Heart right ventricle (tissue), 12 donors: ENCODE data around the gene SLC2A4RG. TPM values are rescaled to one million over a fixed set of nuclear protein-coding genes. Genes with fewer than 3 reads are reported as not detected.

ENCODE experiments used
- polyA plus RNA-seq, 2 donors: library from polyadenylated mRNA; stranded (reverse); fragments of 200-250 nt; gene quantifications; one replicate each; pipeline ENCODE4 v1.2.3, GENCODE V29; 2013
- total RNA-seq, 10 donors: library from RNA; stranded (reverse); fragmentation: NEBNext Ultra II Directional in 3 of 10; extraction: Animal tissue kit (Norgen Biotek cat#: 25700) in 3 of 10; gene quantifications; one replicate each; pipeline versions ENCODE4 v1.2.1 to v1.2.4, GENCODE V29; 2021 to 2023
- donor health status: ischemic (EF 13 %, LVEDD 7.1; RV severe dilation, severe dysfunction).
- donor health status: healthy with polysubstance abuse.
- donor health status: DM: no; HTN: yes; CAD: no.
- donor health status: DM: no; HTN: no; CAD: no.
- donor health status: ischemic (EF 25% LVEDD 6.9; RV normal size, moderate dysfunction).
- donor health status: ischemic (EF 25% LVEDD 5.7; RV mildly dilated, moderate dysfunction).
- donor health status: healthy.
- donor health status: nonischemic (EF 11% LVEDD 7.7; RV severe dilation, severe dysfunction).
- donor health status: DM: yes; HTN: yes; CAD: no.
- donor health status: PGD.
- donor health status: ischemic (EF 29% LVEDD 5.4; RV normal size, mild dysfunction).
- donor health status: nonischemic (EF 23%, LVEDD 6.1; RV moderate dilation, normal function).

The SLC2A4RG gene
- total and polyA plus RNA-seq, 12 donors, result 36.3 to 114 (median 76.8) TPM

Other genes starting within 250 kb of the SLC2A4RG start
- gene EEF1A2, start 240.7 kb upstream of the SLC2A4RG start, total RNA-seq, result 1,000 to 10,000 TPM; 1,074 to 1,437 (median 1,307) TPM
- 1,000 to 10,000 TPM in 1 of 2 donors, 100 to 1,000 TPM in 1; 881 to 1,465 TPM for gene EEF1A2, start 240.7 kb upstream of the SLC2A4RG start, polyA plus RNA-seq
- gene PPDPF, start 219.0 kb upstream of the SLC2A4RG start, total RNA-seq, result 100 to 1,000 TPM; 186 to 433 (median 269) TPM
- 100 to 1,000 TPM; 261 to 324 TPM for gene PPDPF, start 219.0 kb upstream of the SLC2A4RG start, polyA plus RNA-seq
- under 1 TPM in 2 of 10 donors, not detected in 8; 0.06 to 0.28 TPM for gene PTK6, start 202.4 kb upstream of the SLC2A4RG start, total RNA-seq
- under 1 TPM in 1 of 2 donors, not detected in 1; 0.03 TPM for gene PTK6, start 202.4 kb upstream of the SLC2A4RG start, polyA plus RNA-seq
- not detected for gene SRMS, start 192.0 kb upstream of the SLC2A4RG start, total RNA-seq
- gene SRMS, start 192.0 kb upstream of the SLC2A4RG start, polyA plus RNA-seq, result not detected
- under 1 TPM in 4 of 10 donors, not detected in 6; 0.09 to 0.23 (median 0.16) TPM for gene FNDC11, start 185.6 kb upstream of the SLC2A4RG start, total RNA-seq
- under 1 TPM; 0.19 to 0.29 TPM for gene FNDC11, start 185.6 kb upstream of the SLC2A4RG start, polyA plus RNA-seq
- gene HELZ2, start 165.5 kb upstream of the SLC2A4RG start, total RNA-seq, result 10 to 100 TPM; 10.8 to 34.3 (median 12.7) TPM
- gene HELZ2, start 165.5 kb upstream of the SLC2A4RG start, polyA plus RNA-seq, result 10 to 100 TPM in 1 of 2 donors, 1 to 10 TPM in 1; 4.8 to 12.2 TPM
- gene GMEB2, start 112.7 kb upstream of the SLC2A4RG start, total RNA-seq, result 1 to 10 TPM; 4.9 to 7.5 (median 5.8) TPM
- gene GMEB2, start 112.7 kb upstream of the SLC2A4RG start, polyA plus RNA-seq, result 1 to 10 TPM; 6.0 to 8.2 TPM
- 1 to 10 TPM; 1.7 to 9.9 (median 3.9) TPM for gene STMN3, start 86.4 kb upstream of the SLC2A4RG start, total RNA-seq
- 1 to 10 TPM; 9.7 TPM for gene STMN3, start 86.4 kb upstream of the SLC2A4RG start, polyA plus RNA-seq
- 10 to 100 TPM in 5 of 10 donors, 1 to 10 TPM in 5; 6.1 to 14.5 (median 10.3) TPM for gene RTEL1, start 81.5 kb upstream of the SLC2A4RG start, total RNA-seq
- gene RTEL1, start 81.5 kb upstream of the SLC2A4RG start, polyA plus RNA-seq, result 10 to 100 TPM in 1 of 2 donors, 1 to 10 TPM in 1; 5.3 to 18.8 TPM
- gene TNFRSF6B, start 43.1 kb upstream of the SLC2A4RG start, total RNA-seq, result 1 to 10 TPM in 4 of 10 donors, under 1 TPM in 6; 0.26 to 5.1 (median 0.57) TPM
- 10 to 100 TPM; 11.7 to 12.5 TPM for gene TNFRSF6B, start 43.1 kb upstream of the SLC2A4RG start, polyA plus RNA-seq
- gene ARFRP1, start 31.8 kb upstream of the SLC2A4RG start, total RNA-seq, result 10 to 100 TPM; 34.9 to 51.6 (median 38.8) TPM
- gene ARFRP1, start 31.8 kb upstream of the SLC2A4RG start, polyA plus RNA-seq, result 10 to 100 TPM; 43.2 to 59.1 TPM
- 10 to 100 TPM; 11.8 to 21.7 (median 14.7) TPM for gene ZGPAT, start 31.7 kb upstream of the SLC2A4RG start, total RNA-seq
- 10 to 100 TPM; 26.5 to 44.7 TPM for gene ZGPAT, start 31.7 kb upstream of the SLC2A4RG start, polyA plus RNA-seq
- gene LIME1, start 3.1 kb upstream of the SLC2A4RG start, total RNA-seq, result 1 to 10 TPM in 9 of 10 donors, under 1 TPM in 1; 0.79 to 4.1 (median 2.7) TPM
- gene LIME1, start 3.1 kb upstream of the SLC2A4RG start, polyA plus RNA-seq, result 10 to 100 TPM in 1 of 2 donors, 1 to 10 TPM in 1; 4.9 to 15.7 TPM
- 10 to 100 TPM; 10.2 to 25.4 (median 14.7) TPM for gene ZBTB46, start 91.5 kb downstream of the SLC2A4RG start, total RNA-seq
- gene ZBTB46, start 91.5 kb downstream of the SLC2A4RG start, polyA plus RNA-seq, result 10 to 100 TPM in 1 of 2 donors, 1 to 10 TPM in 1; 5.6 to 10.3 TPM
- gene ABHD16B, start 121.7 kb downstream of the SLC2A4RG start, total RNA-seq, result not detected
- under 1 TPM; 0.32 to 0.59 TPM for gene ABHD16B, start 121.7 kb downstream of the SLC2A4RG start, polyA plus RNA-seq
- gene TPD52L2, start 125.5 kb downstream of the SLC2A4RG start, total RNA-seq, result 10 to 100 TPM; 60.1 to 83.0 (median 72.8) TPM
- gene TPD52L2, start 125.5 kb downstream of the SLC2A4RG start, polyA plus RNA-seq, result 100 to 1,000 TPM in 1 of 2 donors, 10 to 100 TPM in 1; 50.6 to 119 TPM
- 10 to 100 TPM; 32.8 to 52.2 (median 38.5) TPM for gene DNAJC5, start 155.3 kb downstream of the SLC2A4RG start, total RNA-seq
- gene DNAJC5, start 155.3 kb downstream of the SLC2A4RG start, polyA plus RNA-seq, result 10 to 100 TPM; 19.5 to 23.8 TPM
- 10 to 100 TPM; 27.3 to 70.4 (median 39.0) TPM for gene UCKL1, start 216.6 kb downstream of the SLC2A4RG start, total RNA-seq
- gene UCKL1, start 216.6 kb downstream of the SLC2A4RG start, polyA plus RNA-seq, result 100 to 1,000 TPM in 1 of 2 donors, 10 to 100 TPM in 1; 36.3 to 130 TPM
- 10 to 100 TPM; 11.1 to 14.8 (median 13.7) TPM for gene ZNF512B, start 230.2 kb downstream of the SLC2A4RG start, total RNA-seq
- gene ZNF512B, start 230.2 kb downstream of the SLC2A4RG start, polyA plus RNA-seq, result 10 to 100 TPM in 1 of 2 donors, 1 to 10 TPM in 1; 4.6 to 11.8 TPM
- 1 to 10 TPM; 3.4 to 8.4 (median 4.0) TPM for gene SAMD10, start 239.9 kb downstream of the SLC2A4RG start, total RNA-seq
- gene SAMD10, start 239.9 kb downstream of the SLC2A4RG start, polyA plus RNA-seq, result 1 to 10 TPM; 3.9 to 8.8 TPM
- gene PRPF6, start 241.4 kb downstream of the SLC2A4RG start, total RNA-seq, result 10 to 100 TPM; 43.8 to 53.6 (median 48.1) TPM
- 10 to 100 TPM; 27.8 to 48.4 TPM for gene PRPF6, start 241.4 kb downstream of the SLC2A4RG start, polyA plus RNA-seq